Upper lobe of left lung (tissue), 4 donors: ENCODE results near the gene IFNA6.

ENCODE experiments used
- EP300 ChIP-seq, 4 donors: sonication (generic); formaldehyde crosslinking; IDR thresholded peaks; one replicate each; pipeline ENCODE4 v1.5.1; 2017; ENCODE audit warnings: antibody characterized with exemption in 4 of 4, control low read depth in 2 of 4
- POLR2A ChIP-seq, 4 donors: fragments of 450-650 bp; IDR thresholded peaks; one replicate each; pipeline ENCODE4 v1.5.1; 2016 to 2017; ENCODE audit warnings: antibody characterized with exemption in 4 of 4, mild to moderate bottlenecking in 2 of 4
- POLR2AphosphoS5 ChIP-seq, 2 donors: sonication (generic); formaldehyde crosslinking; IDR thresholded peaks; one replicate each; pipeline ENCODE4 v1.5.1; 2017; ENCODE audit warnings: antibody characterized with exemption in 2 of 2
- TF ChIP-seq, protein P1 (sequence below), 6 experiments: fragments of 450-650 bp in 4 of 6; fragments of 200-600 bp in 2 of 6; sonication (generic) in 2 of 6; IDR thresholded peaks; one replicate each; pipeline ENCODE4 v1.5.1; 2016 to 2019; ENCODE audit warnings: antibody characterized with exemption in 6 of 6

DNA sequence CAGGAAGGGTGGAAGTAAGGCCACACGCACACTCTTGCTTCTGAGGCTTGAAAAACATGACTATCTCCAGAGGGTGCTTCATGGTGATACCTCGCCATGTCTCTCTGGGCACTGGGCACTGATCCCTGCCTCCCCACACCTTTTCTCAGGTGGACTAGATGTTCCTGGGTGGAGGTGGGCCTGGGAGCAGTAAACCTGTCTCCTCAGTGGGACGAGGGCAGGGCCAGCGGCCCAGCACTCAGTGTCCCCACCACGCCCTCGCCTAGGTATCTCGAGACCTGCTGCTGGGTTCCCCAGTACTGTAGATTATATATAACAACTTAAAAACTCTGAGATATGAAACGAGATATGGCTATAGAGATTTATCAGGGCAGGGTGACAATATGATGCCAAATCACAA is 11.6 kb upstream of the IFNA6 start:
- TF ChIP-seq POLR2A (IDR thresholded peaks at IDR 0.05) = no peak
- TF ChIP-seq, protein P1, sequence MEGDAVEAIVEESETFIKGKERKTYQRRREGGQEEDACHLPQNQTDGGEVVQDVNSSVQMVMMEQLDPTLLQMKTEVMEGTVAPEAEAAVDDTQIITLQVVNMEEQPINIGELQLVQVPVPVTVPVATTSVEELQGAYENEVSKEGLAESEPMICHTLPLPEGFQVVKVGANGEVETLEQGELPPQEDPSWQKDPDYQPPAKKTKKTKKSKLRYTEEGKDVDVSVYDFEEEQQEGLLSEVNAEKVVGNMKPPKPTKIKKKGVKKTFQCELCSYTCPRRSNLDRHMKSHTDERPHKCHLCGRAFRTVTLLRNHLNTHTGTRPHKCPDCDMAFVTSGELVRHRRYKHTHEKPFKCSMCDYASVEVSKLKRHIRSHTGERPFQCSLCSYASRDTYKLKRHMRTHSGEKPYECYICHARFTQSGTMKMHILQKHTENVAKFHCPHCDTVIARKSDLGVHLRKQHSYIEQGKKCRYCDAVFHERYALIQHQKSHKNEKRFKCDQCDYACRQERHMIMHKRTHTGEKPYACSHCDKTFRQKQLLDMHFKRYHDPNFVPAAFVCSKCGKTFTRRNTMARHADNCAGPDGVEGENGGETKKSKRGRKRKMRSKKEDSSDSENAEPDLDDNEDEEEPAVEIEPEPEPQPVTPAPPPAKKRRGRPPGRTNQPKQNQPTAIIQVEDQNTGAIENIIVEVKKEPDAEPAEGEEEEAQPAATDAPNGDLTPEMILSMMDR (IDR thresholded peaks at IDR 0.05) = no peak
- TF ChIP-seq POLR2AphosphoS5 (IDR thresholded peaks at IDR 0.05) = no peak
- TF ChIP-seq EP300 (IDR thresholded peaks at IDR 0.05) = no peak
